SKM-1 treated with dmso at 0.1 percent for 144 hours (cell line): ENCODE measurements around the gene TBC1D14.
"Not testable (repeated sequence)": the region's sequence is repeated elsewhere in the genome, so short reads cannot be mapped to it uniquely, and the experiment has no call there.

Source experiments
- DNase-seq: peaks from one replicate; lab custom pipeline; 2025; ENCODE audit not compliant: unreplicated experiment; lab: John Stamatoyannopoulos, UW

The TBC1D14 gene

GRCh38 chr4:6889736-6890324 is 19.8 kb upstream of the TBC1D14 start:
- no peak for DNase-seq

GRCh38 chr4:6890358-6890757 is 19.3 kb upstream of the TBC1D14 start:
- no peak for DNase-seq

- not testable (repeated sequence) for DNase-seq
Observed at GRCh38 chr4:6890971-6891370, 18.7 kb upstream of the TBC1D14 start.

GRCh38 chr4:6891436-6892170 is 18.0 kb upstream of the TBC1D14 start:
- DNase-seq: peak; percentile 73

- DNase-seq: peak; percentile 75
Observed at GRCh38 chr4:6892190-6892908, 17.3 kb upstream of the TBC1D14 start.

GRCh38 chr4:6892909-6893202 is 16.8 kb upstream of the TBC1D14 start:
- no peak for DNase-seq

GRCh38 chr4:6893449-6894085 is 16.1 kb upstream of the TBC1D14 start:
- peak; percentile 52 for DNase-seq

- DNase-seq: no peak
Observed at GRCh38 chr4:6894086-6894478, 15.5 kb upstream of the TBC1D14 start.

GRCh38 chr4:6894528-6895498 is 14.8 kb upstream of the TBC1D14 start:
- DNase-seq: no peak

GRCh38 chr4:6896035-6896434 is 13.6 kb upstream of the TBC1D14 start:
- no peak for DNase-seq

- DNase-seq: no peak
Observed at GRCh38 chr4:6898763-6899162, 10.9 kb upstream of the TBC1D14 start.

GRCh38 chr4:6900181-6900812 is 9.3 kb upstream of the TBC1D14 start:
- DNase-seq: no peak

- DNase-seq: no peak
Observed at GRCh38 chr4:6900956-6901355, 8.7 kb upstream of the TBC1D14 start.

GRCh38 chr4:6901669-6902317 is 7.8 kb upstream of the TBC1D14 start:
- no peak for DNase-seq

- DNase-seq: no peak
Observed at GRCh38 chr4:6902318-6903042, 7.1 kb upstream of the TBC1D14 start.

GRCh38 chr4:6905516-6906445 is 3.8 kb upstream of the TBC1D14 start:
- no peak for DNase-seq

- not testable (repeated sequence) for DNase-seq
Observed at GRCh38 chr4:6906486-6906885, 3.1 kb upstream of the TBC1D14 start.

GRCh38 chr4:6907658-6908191 is 1.9 kb upstream of the TBC1D14 start:
- no peak for DNase-seq
